OCI-LY7 (cell line): ENCODE measurements around the gene AGBL1. TPM values are rescaled to one million over a fixed set of nuclear protein-coding genes. Genes with fewer than 3 reads are reported as not detected.

ENCODE experiments used
- BruUV-seq: library from RNA; stranded (reverse); fragments of 400-500 nt; replicated peaks from 2 replicates; lab custom pipeline; 2021; lab: Mats Ljungman, UMichigan
- CTCF ChIA-PET: fragments of 300-600 bp; sonication (Branson Sonifier 250); formaldehyde crosslinking; loops from one replicate; lab custom pipeline; 2022; ENCODE audit warnings: antibody characterized with exemption; ENCODE audit not compliant: unreplicated experiment; lab: Charles Lee
- POLR2A ChIA-PET: fragments of 300-600 bp; sonication (Branson Sonifier 250); formaldehyde crosslinking; loops from one replicate; lab custom pipeline; 2022; ENCODE audit warnings: antibody characterized with exemption; lab: Charles Lee
- DNase-seq: peaks from one replicate; pipeline ENCODE4 v3.0.0-alpha.2; 2015; ENCODE audit warnings: low spot score
- H2AFZ ChIP-seq: fragments of 200-600 bp; sonication (generic), shearing (Covaris generic); 2 replicates; pipeline ENCODE4 v1.6.1; 2014; ENCODE audit warnings: mild to moderate bottlenecking, antibody characterized with exemption, low read length, moderate library complexity
- H3K27ac ChIP-seq: fragments of 200-600 bp; sonication (generic); 2 replicates; pipeline ENCODE4 v1.5.1; 2014; ENCODE audit warnings: mixed run types, low read depth, mild to moderate bottlenecking, moderate library complexity, low read length, inconsistent platforms; ENCODE audit not compliant: poor library complexity, severe bottlenecking
- H3K36me3 ChIP-seq: fragments of 200-600 bp; sonication (generic); 2 replicates; pipeline ENCODE4 v1.6.1; 2014; ENCODE audit warnings: mild to moderate bottlenecking, antibody characterized with exemption, low read length, moderate library complexity, mixed read lengths; ENCODE audit not compliant: insufficient read depth
- H3K4me1 ChIP-seq: fragments of 200-600 bp; sonication (generic); 2 replicates; pipeline ENCODE4 v1.5.1; 2014; ENCODE audit warnings: mild to moderate bottlenecking, low read length; ENCODE audit not compliant: insufficient read depth, poor library complexity, severe bottlenecking
- H3K4me2 ChIP-seq: fragments of 200-600 bp; sonication (generic); 2 replicates; pipeline ENCODE4 v1.6.1; 2014; ENCODE audit warnings: mild to moderate bottlenecking, low read length
- H3K4me3 ChIP-seq: fragments of 200-600 bp; sonication (generic); 2 replicates; pipeline ENCODE4 v1.5.1; 2014; ENCODE audit warnings: mild to moderate bottlenecking, low read depth, low read length; ENCODE audit not compliant: poor library complexity, severe bottlenecking
- H3K79me2 ChIP-seq: fragments of 200-600 bp; sonication (generic); 2 replicates; pipeline ENCODE4 v1.6.1; 2016; ENCODE audit warnings: low read depth, mild to moderate bottlenecking, low read length, moderate library complexity, mixed read lengths; ENCODE audit not compliant: insufficient read depth
- H3K9me2 ChIP-seq: fragments of 200-600 bp; sonication (generic); 2 replicates; pipeline ENCODE4 v1.6.1; 2016; ENCODE audit warnings: mild to moderate bottlenecking, low read length, mixed read lengths; ENCODE audit not compliant: insufficient read depth
- H3K9me3 ChIP-seq: fragments of 200-600 bp; sonication (generic); 2 replicates; pipeline ENCODE4 v1.6.1; 2014; ENCODE audit warnings: mild to moderate bottlenecking, mixed run types, low read length, mixed read lengths
- H4K20me1 ChIP-seq: fragments of 200-600 bp; sonication (generic); 2 replicates; pipeline ENCODE4 v1.6.1; 2014; ENCODE audit warnings: mild to moderate bottlenecking, antibody characterized with exemption, low read length, moderate library complexity, mixed read lengths; ENCODE audit not compliant: insufficient read depth
- CTCF ChIP-seq: fragments of 200-600 bp; sonication (generic); conservative IDR thresholded peaks from 2 replicates; pipeline ENCODE4 v1.5.1; 2014; ENCODE audit warnings: mild to moderate bottlenecking, antibody characterized with exemption, low read length, moderate library complexity, mixed read lengths
- EZH2phosphoT487 ChIP-seq: fragments of 200-600 bp; sonication (generic); IDR thresholded peaks from 2 replicates; pipeline ENCODE4 v1.6.1; 2018; ENCODE audit warnings: low read depth, borderline replicate concordance, mild to moderate bottlenecking, mixed run types, antibody characterized with exemption, low read length, moderate library complexity, mixed read lengths
- intact Hi-C: fragments of 100-400 bp; cut with micrococcal nuclease; formaldehyde crosslinking; loops from one replicate; pipeline ENCODE4 v1.10.0; 2022; ENCODE audit not compliant: unreplicated experiment
- total RNA-seq, 2 experiments: library from RNA; depleted of rRNA in 1 of 2; stranded (reverse); fragments of >200 nt in 1 of 2; shearing (Covaris generic) in 1 of 2; gene quantifications; 2 replicates each; pipeline ENCODE4 v1.2.3, GENCODE V29; 2014 to 2022

The AGBL1 gene
- total RNA-seq, 2 experiments from 2014 or later: not detected

- BruUV-seq: no TSS peak
Observed at GRCh38 chr15:86772369-86773059, 692.8 kb downstream of the AGBL1 start.

GRCh38 chr15:86773736-86774135 is 694.1 kb downstream of the AGBL1 start:
- Histone ChIP-seq H3K79me2 (no peaks in the 10 kb centered on the region), H2AFZ (no peak overlapping the region), H4K20me1 (no peaks in the 10 kb centered on the region), H3K4me2 (no peak overlapping the region), H3K4me1 (no peaks in the 10 kb centered on the region), H3K9me3 (no peaks in the 10 kb centered on the region), H3K4me3 (no peak overlapping the region), H3K27ac (no peak overlapping the region), H3K9me2 (no peaks in the 10 kb centered on the region), H3K36me3 (no peaks in the 10 kb centered on the region)
- ChIA-PET CTCF (no interaction called here), POLR2A (no interaction called here)
- BruUV-seq: no TSS peak
- TF ChIP-seq CTCF (no peak), EZH2phosphoT487 (no peak)
- no peak for DNase-seq
- intact Hi-C loops: no loop called here

More at GRCh38 chr15:86772369-86773059, 692.8 kb downstream of the AGBL1 start:
- H3K27ac ChIP-seq: no peak overlapping the region
- H3K4me3 ChIP-seq: no peak overlapping the region
- no peaks in the 10 kb centered on the region for H4K20me1 ChIP-seq
- TF ChIP-seq CTCF: no peak
- no peak for TF ChIP-seq EZH2phosphoT487
- ChIA-PET CTCF (no interaction called here), POLR2A (interaction anchor here (0.7 kb wide), 1 partner anchor 1294 kb away, joined by 3 read pairs; no protein-coding TSS in a partner anchor)
- no peaks in the 10 kb centered on the region for H3K79me2 ChIP-seq
- no peak overlapping the region for H2AFZ ChIP-seq
- H3K36me3 ChIP-seq: no peaks in the 10 kb centered on the region
- no peaks in the 10 kb centered on the region for H3K9me2 ChIP-seq
- H3K4me1 ChIP-seq: no peaks in the 10 kb centered on the region
- intact Hi-C loops: no loop called here
- H3K4me2 ChIP-seq: no peak overlapping the region
- DNase-seq: no peak
- no peaks in the 10 kb centered on the region for H3K9me3 ChIP-seq

DNA sequence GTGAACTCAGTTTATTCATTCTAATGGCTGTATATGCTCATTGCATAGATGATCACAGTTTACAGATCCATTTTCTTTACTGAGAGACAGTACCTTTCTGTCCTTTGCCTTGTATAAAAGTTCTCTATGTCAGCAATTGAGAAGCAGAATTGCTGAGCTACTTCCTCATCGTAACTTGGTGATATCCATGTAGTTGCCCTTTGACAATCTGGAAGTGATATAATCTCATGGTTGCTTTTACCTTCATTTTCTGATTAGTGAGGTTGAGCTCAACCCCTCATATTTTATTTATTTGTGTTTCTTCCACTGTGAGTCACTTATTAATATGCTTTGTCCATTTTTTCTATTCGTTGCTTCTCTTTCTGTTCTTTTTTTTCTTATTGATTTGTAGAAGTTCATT is 696.5 kb downstream of the AGBL1 start:
- no peak for DNase-seq
- Histone ChIP-seq H3K9me3 (no peaks in the 10 kb centered on the region), H2AFZ (no peak overlapping the region), H3K79me2 (no peaks in the 10 kb centered on the region), H3K36me3 (no peaks in the 10 kb centered on the region), H3K4me3 (no peak overlapping the region), H3K4me2 (no peak overlapping the region), H3K9me2 (no peaks in the 10 kb centered on the region), H3K27ac (no peak overlapping the region), H4K20me1 (no peaks in the 10 kb centered on the region), H3K4me1 (no peaks in the 10 kb centered on the region)
- POLR2A ChIA-PET: interaction anchor here (1.2 kb wide), 1 partner anchor 9 kb away, joined by 3 read pairs; no protein-coding TSS in a partner anchor
- CTCF ChIA-PET: no interaction called here
- TF ChIP-seq EZH2phosphoT487: no peak
- no peak for TF ChIP-seq CTCF
- BruUV-seq: no TSS peak
- intact Hi-C loops: no loop called here
